ENCODE measurements around the gene CTRL. TPM values are rescaled to one million over a fixed set of nuclear protein-coding genes. Genes with fewer than 3 reads are reported as not detected.

The CTRL gene
- total RNA-seq, 1 donor from 2014 or later, result 0.59 TPM

GRCh38 chr16:67888331-67888730, 43.3 kb downstream of the CTRL start:
- H3K36me3 ChIP-seq, result peaks cover 17% of the 10 kb centered on the region
- H3K4me1 ChIP-seq, result peaks cover 30% of the 10 kb centered on the region
- H3K9me3 ChIP-seq, result no peaks in the 10 kb centered on the region
- ATAC-seq (no peak), DNase-seq (no peak)
- no peak overlapping the region for H3K27ac ChIP-seq
- H3K4me3 ChIP-seq, result no peak overlapping the region
- intact Hi-C loops (cut with DNase I), result no loop called here
- TF ChIP-seq CTCF (IDR thresholded peaks at IDR 0.05), result no peak
- no peaks in the 10 kb centered on the region for H3K27me3 ChIP-seq (ENCODE audit: low read depth)

GRCh38 chr16:67886387-67886786, 45.3 kb downstream of the CTRL start:
- Histone ChIP-seq H3K4me1 (peaks cover 24% of the 10 kb centered on the region), H3K36me3 (peaks cover 37% of the 10 kb centered on the region)
- DNase-seq, result peak; percentile 63

DNA sequence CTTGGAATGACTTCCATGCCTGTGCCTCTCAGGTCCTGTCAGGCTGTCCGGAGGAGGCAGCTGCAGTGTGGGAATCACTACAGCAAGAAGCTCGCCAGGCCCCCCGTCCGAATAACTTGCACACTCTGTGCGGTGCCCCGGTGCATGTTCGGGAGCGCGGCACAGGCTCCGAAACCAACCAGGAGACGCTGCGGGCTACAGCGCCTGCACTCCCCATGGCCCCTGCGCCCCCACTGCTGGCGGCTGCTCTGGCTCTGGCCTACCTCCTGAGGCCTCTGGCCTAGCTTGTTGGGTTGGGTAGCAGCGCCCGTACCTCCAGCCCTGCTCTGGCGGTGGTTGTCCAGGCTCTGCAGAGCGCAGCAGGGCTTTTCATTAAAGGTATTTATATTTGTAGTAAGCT, 45.7 kb downstream of the CTRL start:
- Histone ChIP-seq H3K27ac (no peak overlapping the region), H3K4me3 (no peak overlapping the region), H3K4me1 (peaks cover 24% of the 10 kb centered on the region), H3K27me3 (ENCODE audit: low read depth) (no peaks in the 10 kb centered on the region), H3K9me3 (no peaks in the 10 kb centered on the region), H3K36me3 (peaks cover 41% of the 10 kb centered on the region)
- ATAC-seq (peak; percentile 1), DNase-seq (no peak)
- no peak for TF ChIP-seq CTCF (IDR thresholded peaks at IDR 0.05)
- intact Hi-C loops (cut with DNase I), result no loop called here

More at GRCh38 chr16:67886387-67886786, 45.3 kb downstream of the CTRL start:
- TF ChIP-seq CTCF (IDR thresholded peaks at IDR 0.05), result no peak
- Histone ChIP-seq H3K27me3 (ENCODE audit: low read depth) (no peaks in the 10 kb centered on the region), H3K9me3 (no peaks in the 10 kb centered on the region), H3K4me3 (no peak overlapping the region), H3K27ac (peak overlapping the region; percentile 11)
- peak; percentile 48 to 50 for ATAC-seq
- intact Hi-C loops (cut with DNase I), result no loop called here

DNA sequence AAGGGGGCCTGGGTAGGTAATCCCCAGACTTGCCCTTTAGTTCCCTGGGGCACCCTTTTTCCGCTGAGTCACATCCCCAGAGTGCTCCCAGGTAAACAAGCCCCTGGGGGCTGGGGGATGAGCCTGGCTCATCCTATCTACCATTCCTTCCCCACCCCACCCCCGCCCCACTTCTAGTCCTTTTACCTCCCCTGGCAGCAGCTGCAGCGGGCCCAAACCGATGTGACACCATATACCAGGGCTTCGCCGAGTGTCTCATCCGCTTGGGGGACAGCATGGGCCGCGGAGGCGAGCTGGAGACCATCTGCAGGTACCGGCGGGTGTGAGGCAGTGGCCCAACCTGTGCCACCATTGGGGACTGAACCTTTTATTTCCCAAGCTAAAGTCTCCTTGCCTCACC, 46.1 kb downstream of the CTRL start:
- Histone ChIP-seq H3K27me3 (ENCODE audit: low read depth) (no peaks in the 10 kb centered on the region), H3K4me3 (no peak overlapping the region), H3K36me3 (peaks cover 45% of the 10 kb centered on the region), H3K4me1 (peaks cover 24% of the 10 kb centered on the region), H3K9me3 (no peaks in the 10 kb centered on the region), H3K27ac (no peak overlapping the region)
- no peak for TF ChIP-seq CTCF (IDR thresholded peaks at IDR 0.05)
- intact Hi-C loops (cut with DNase I), result no loop called here
- ATAC-seq (no peak), DNase-seq (no peak)

GRCh38 chr16:67884684-67885083, 47.0 kb downstream of the CTRL start, which contains the start of gene NRN1L:
NRN1L (plus strand) TSS chr16:67884885; CDS start chr16:67884904, 19 bp downstream.
- H3K36me3 ChIP-seq, result peaks cover 54% of the 10 kb centered on the region
- no peak for TF ChIP-seq CTCF (IDR thresholded peaks at IDR 0.05)
- H3K4me3 ChIP-seq, result peak within 1 kb of the TSS; percentile 30
- peak; percentile 87 to 89 for ATAC-seq
- intact Hi-C loops (cut with DNase I), result no loop called here
- H3K4me1 ChIP-seq, result peaks cover 24% of the 10 kb centered on the region
- H3K9me3 ChIP-seq, result no peaks in the 10 kb centered on the region
- DNase-seq, result peak; percentile 86
- peak within 1 kb of the TSS; percentile 41 for H3K27ac ChIP-seq
- no peaks in the 10 kb centered on the region for H3K27me3 ChIP-seq (ENCODE audit: low read depth)

GRCh38 chr16:67883872-67884261, 47.8 kb downstream of the CTRL start:
- H3K36me3 ChIP-seq, result peaks cover 62% of the 10 kb centered on the region
- TF ChIP-seq CTCF (IDR thresholded peaks at IDR 0.05), result peak; percentile 92
- peak; percentile 79 to 80 for ATAC-seq
- no peak overlapping the region for H3K4me3 ChIP-seq
- peak; percentile 79 for DNase-seq
- H3K27ac ChIP-seq, result no peak overlapping the region
- no peaks in the 10 kb centered on the region for H3K27me3 ChIP-seq (ENCODE audit: low read depth)
- no peaks in the 10 kb centered on the region for H3K9me3 ChIP-seq
- peaks cover 24% of the 10 kb centered on the region for H3K4me1 ChIP-seq
- intact Hi-C loops (cut with DNase I), result no loop called here
